ENCODE results near the gene DTYMK. TPM values are rescaled to one million over a fixed set of nuclear protein-coding genes. Genes with fewer than 3 reads are reported as not detected.

The DTYMK gene
- total and polyA plus RNA-seq, 2 of the 8 experiments (the other 6 are each of a cell fraction or from before 2014, with no cell fraction given): 58.3 to 69.9 TPM

DNA sequence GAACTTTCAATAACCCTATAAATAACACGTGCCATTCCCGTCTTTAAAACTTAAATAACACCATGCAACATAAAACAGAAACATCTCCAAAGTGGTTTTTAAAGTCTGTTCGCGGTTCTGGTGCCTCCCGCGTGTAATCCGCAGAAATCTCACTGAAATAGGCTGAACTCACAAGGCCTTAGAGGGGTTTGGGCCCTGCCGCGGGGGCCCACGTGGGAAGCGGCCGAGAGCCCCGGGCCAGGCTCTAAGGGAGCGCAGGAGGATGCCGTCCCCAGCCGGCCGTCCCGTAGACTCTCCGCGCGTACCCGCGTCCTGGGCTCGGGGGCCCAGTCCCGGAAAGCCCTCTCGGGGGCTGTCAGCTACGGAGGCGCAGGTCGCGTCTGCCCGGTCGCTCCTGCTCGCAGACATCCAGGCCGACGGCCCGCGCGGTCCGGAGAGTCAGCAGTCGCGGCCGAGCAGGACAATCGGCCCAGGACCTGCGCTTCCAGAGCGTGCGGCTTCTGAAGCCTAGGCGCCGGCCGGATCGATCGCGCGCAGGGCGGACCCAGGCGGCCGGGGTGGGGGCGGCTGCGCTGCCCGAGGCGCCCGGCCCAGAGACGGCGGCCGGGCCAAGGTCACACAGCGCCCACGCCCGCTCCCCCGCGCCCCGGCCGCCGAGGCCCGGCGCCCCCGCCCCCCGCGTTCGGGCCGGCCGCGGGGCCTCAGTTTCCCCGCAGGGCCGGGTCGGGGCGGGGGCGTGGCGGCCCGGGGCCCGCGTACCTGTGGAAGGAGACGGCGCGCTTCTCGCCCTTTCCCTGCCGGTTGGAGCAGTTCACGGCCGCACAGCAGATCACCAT, 50.2 kb downstream of the DTYMK start (continued):
- TF ChIP-seq, protein P1, sequence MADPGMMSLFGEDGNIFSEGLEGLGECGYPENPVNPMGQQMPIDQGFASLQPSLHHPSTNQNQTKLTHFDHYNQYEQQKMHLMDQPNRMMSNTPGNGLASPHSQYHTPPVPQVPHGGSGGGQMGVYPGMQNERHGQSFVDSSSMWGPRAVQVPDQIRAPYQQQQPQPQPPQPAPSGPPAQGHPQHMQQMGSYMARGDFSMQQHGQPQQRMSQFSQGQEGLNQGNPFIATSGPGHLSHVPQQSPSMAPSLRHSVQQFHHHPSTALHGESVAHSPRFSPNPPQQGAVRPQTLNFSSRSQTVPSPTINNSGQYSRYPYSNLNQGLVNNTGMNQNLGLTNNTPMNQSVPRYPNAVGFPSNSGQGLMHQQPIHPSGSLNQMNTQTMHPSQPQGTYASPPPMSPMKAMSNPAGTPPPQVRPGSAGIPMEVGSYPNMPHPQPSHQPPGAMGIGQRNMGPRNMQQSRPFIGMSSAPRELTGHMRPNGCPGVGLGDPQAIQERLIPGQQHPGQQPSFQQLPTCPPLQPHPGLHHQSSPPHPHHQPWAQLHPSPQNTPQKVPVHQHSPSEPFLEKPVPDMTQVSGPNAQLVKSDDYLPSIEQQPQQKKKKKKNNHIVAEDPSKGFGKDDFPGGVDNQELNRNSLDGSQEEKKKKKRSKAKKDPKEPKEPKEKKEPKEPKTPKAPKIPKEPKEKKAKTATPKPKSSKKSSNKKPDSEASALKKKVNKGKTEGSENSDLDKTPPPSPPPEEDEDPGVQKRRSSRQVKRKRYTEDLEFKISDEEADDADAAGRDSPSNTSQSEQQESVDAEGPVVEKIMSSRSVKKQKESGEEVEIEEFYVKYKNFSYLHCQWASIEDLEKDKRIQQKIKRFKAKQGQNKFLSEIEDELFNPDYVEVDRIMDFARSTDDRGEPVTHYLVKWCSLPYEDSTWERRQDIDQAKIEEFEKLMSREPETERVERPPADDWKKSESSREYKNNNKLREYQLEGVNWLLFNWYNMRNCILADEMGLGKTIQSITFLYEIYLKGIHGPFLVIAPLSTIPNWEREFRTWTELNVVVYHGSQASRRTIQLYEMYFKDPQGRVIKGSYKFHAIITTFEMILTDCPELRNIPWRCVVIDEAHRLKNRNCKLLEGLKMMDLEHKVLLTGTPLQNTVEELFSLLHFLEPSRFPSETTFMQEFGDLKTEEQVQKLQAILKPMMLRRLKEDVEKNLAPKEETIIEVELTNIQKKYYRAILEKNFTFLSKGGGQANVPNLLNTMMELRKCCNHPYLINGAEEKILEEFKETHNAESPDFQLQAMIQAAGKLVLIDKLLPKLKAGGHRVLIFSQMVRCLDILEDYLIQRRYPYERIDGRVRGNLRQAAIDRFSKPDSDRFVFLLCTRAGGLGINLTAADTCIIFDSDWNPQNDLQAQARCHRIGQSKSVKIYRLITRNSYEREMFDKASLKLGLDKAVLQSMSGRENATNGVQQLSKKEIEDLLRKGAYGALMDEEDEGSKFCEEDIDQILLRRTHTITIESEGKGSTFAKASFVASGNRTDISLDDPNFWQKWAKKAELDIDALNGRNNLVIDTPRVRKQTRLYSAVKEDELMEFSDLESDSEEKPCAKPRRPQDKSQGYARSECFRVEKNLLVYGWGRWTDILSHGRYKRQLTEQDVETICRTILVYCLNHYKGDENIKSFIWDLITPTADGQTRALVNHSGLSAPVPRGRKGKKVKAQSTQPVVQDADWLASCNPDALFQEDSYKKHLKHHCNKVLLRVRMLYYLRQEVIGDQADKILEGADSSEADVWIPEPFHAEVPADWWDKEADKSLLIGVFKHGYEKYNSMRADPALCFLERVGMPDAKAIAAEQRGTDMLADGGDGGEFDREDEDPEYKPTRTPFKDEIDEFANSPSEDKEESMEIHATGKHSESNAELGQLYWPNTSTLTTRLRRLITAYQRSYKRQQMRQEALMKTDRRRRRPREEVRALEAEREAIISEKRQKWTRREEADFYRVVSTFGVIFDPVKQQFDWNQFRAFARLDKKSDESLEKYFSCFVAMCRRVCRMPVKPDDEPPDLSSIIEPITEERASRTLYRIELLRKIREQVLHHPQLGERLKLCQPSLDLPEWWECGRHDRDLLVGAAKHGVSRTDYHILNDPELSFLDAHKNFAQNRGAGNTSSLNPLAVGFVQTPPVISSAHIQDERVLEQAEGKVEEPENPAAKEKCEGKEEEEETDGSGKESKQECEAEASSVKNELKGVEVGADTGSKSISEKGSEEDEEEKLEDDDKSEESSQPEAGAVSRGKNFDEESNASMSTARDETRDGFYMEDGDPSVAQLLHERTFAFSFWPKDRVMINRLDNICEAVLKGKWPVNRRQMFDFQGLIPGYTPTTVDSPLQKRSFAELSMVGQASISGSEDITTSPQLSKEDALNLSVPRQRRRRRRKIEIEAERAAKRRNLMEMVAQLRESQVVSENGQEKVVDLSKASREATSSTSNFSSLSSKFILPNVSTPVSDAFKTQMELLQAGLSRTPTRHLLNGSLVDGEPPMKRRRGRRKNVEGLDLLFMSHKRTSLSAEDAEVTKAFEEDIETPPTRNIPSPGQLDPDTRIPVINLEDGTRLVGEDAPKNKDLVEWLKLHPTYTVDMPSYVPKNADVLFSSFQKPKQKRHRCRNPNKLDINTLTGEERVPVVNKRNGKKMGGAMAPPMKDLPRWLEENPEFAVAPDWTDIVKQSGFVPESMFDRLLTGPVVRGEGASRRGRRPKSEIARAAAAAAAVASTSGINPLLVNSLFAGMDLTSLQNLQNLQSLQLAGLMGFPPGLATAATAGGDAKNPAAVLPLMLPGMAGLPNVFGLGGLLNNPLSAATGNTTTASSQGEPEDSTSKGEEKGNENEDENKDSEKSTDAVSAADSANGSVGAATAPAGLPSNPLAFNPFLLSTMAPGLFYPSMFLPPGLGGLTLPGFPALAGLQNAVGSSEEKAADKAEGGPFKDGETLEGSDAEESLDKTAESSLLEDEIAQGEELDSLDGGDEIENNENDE (IDR thresholded peaks at IDR 0.05; ENCODE audit: insufficient replicate concordance, low read length): no peak
- no peak for TF ChIP-seq CHD1 (IDR thresholded peaks at IDR 0.05; ENCODE audit: low read depth, low read length)
